SW 1271 (cell line): ENCODE measurements around the gene UNC119B.
"Not testable (repeated sequence)": the region's sequence is repeated elsewhere in the genome, so short reads cannot be mapped to it uniquely, and the experiment has no call there.

Source experiments
- DNase-seq, 2 experiments: peaks; one replicate each; lab custom pipeline; 2025; lab: John Stamatoyannopoulos, UW

The UNC119B gene

DNA sequence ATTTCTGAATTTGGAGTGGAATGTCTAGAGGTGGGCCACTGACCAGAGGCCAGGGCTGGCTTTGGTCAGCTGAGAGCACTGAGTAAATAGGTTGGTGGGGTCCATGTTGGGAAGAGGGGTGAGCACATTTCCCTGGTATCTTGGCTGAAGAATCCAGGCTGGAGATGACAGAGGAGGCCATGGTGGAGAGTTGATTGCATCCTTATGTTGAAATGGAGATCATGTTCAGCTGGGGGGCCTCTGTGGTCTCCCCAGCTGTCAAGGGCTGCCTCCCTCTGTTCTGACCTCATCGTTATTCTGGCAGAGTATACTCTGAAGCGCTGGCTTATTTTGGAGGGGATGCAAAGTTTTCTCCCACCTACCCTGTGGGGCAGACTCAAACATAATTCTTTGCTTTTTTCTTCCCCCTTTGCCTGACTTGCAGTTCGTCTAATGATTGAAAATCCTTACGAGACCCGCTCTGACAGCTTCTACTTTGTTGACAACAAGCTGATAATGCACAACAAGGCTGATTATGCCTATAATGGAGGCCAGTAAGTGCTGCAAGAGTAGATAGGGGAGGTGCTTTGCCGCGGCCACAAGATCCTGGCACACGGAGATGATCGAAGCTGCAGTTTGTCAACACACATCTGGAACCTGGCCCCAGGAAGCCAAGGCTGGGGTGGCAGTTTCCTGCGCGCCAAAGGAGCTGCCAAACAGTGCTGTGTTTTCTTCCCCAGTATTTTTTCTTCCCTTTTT, 9.4 kb downstream of the UNC119B start:
- DNase-seq: no peak

DNA sequence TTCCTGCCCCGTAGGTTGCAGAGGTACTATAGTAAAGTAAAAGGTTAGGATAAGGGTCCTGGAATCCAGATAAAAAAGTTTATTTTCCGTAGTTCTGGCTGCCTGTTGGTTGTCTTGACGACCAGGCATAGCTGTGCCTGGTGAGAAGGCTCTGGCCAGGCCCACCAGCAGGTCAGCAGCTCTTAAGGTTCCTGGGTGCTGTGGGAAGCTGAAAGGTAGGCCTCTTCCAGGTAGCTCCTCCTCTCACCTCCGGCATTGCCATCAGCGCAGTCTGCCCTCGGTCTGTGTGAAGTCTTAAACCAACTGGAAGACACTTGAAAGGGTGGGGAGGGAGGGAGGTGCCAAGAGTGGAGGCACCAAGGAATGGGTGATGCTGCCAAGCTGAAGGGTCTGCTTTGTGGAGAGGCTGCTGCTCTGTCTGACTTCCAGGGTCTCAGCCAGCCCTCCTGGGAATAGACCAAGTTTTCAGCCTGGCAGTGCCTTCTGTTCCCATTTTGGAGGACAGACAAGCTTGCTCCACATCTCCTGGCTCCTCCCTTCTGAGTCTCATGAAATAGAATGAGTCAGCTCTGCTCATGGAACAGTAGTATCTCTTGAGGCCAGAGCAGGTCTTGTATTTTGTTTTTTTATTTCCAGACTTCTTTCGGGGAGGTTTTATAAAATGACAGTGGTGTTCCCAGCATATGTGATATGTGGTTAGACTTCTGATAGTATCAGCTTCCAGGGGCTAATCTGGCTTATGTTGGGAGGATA, 10.2 kb downstream of the UNC119B start:
- DNase-seq: no peak

DNA sequence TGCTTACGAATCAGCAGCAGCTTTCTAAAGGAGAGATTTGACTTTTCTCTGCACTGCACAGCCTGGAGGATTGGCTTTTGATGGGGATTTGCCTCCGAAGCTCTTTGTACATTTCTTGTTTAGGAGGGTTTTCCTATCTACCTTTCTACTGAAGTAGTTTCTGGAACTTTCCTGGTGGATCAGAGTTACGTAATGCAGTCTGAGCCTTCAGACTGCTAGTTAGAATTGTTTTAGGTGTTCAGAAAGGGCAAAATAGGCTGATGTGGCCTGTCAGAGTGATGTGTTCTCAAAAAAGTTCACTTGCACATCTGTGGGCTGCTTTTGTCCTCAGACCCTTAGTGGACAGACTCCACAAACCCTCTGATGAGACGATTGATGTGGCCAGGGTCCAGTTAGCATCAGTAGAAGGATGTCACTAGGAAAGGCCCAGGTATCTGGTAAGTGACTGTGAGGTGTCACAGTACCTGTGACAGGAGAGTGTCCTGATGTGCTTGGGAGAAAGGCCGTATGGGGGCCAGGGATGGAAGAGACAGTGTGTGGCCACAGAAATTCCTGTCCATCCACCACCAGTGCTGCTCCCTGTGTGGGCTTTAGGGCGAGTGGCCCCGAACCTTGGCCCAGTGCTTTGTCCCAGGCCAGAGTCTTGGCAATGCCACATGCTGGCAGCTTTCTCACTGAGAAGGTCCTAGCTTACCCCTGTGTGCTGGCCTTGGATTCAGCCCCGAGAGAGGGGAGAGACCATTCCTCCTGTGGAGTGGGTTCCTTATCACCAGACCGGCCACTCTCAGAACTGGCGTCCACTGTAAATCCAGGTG, 10.9 kb downstream of the UNC119B start:
- DNase-seq: no peak

DNA sequence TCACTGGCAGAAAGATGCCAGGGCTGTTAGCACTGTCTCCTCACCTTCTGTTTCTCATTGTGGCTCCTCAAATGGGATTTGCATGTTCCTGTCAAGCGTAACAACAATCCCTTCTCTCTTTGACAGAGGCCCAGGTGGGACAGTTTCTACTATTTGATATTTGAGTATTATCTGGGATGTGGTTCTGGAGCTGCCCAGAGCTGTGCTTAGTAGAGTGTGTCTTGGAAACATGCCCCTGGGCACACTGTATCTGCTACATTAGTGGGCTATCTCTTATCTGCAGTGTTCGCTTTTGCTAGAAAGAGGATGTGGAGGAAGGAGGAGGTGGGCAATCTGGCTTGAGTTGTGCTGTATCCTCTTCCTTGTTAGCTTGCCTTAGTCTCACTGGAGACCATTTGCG, 11.6 kb downstream of the UNC119B start:
- DNase-seq: no peak

DNA sequence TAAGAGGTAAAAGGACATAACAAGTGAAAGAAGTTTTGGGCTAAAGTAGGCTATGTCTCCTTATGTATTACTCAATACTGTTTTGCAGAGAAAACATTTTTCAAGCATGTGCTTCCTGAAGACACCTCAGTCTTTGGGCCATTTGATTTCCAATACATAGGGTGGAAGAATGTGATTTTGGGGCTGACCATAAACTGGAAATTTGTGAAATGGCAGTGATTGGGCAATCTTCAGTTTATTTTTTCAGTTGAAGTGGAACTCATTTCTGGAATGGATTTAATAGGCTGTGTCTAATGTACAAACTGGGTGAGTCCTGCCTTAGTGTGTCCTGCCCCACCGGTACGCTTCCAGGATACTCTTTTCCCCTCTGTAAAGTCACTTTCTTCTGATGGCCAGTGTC, 12.5 kb downstream of the UNC119B start:
- no peak for DNase-seq

DNA sequence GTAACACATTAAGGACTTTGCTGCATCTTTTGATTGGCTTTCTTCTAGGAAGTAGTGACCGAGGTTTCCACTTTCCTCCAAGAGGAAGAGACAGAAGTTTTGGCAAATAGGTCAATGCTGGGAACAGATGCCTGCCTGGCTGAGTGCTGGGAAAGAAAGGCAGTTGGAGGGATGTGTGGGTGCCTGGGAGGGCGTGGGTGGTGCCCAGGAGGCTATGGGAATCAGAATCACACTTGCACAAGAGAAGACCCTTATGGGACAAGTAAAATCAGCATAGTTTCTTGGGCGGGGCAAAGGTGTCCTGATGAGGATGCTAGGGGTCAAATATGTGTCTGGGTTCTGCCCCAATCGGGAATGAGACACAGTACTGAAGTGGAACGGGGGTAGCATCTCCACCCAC, 14.5 kb downstream of the UNC119B start:
- DNase-seq: no peak

DNA sequence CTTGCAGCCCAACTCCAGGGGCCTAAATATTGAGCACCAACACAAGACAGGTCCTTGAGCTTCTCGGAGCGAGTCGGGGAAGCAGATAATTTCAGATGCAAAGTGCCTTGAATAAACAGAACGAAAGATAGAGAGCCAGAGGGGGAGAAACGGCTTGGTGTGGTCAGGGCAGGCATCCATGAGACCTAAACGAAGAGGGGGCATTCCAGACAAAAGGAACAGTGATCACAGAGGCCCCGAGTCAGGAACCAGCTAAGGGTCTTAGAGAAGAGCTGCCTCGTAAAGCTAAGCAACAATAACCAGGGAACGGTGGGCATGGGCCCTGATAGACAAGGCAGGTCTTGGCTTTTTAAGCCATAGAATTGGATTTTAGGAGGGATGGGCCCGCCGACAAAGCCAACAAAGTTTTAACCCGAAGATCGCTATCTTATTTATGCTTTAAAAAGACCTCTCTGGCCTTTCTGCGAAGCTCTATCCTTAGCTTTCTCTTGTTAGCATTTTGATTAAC, 14.9 kb downstream of the UNC119B start:
- no peak for DNase-seq

DNA sequence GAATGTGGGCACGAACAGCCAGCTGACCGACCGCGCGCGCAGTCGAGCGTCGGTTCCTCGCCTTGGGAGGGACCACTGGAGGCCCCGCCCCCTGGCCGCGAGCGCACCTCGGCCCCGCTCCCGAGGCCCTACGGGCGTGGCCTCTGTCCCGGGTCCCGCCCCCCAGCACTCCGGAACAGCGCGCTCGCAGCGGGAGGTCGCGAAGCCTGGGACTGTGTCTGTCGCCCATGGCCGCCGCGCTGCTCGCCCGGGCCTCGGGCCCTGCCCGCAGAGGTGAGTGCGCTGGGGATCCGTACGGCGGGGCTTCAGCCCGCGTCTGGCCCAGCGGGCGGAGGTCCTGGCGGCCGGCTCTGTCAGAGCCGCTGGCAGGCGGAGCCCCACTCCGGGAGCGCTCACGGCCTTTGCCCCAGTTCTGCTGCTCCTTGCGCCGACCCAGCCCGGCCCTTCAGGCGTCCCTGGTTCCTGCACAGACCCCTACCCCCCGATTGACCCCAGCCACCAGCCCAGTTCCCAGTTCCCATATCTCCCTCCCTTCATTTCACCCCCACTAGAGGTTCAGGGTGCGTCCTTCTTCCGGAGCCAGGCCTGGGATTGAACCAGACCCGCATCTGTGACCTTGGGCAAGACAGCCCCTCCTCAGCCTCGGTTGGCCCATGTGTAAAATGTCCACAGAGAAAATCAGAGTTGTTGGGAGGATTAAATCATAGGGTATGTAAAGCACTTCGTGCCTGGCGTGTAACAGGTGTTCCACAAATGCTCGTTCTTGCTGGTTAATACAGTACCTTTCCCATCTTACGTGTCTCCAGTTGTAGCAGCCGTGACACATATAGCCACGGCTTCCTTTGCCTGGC, 15.6 kb downstream of the UNC119B start, which contains the start of gene ACADS:
Gene ACADS, plus strand, starts transcription at position 168 of the 851 bp plus-strand sequence. Its CDS starts 60 bp downstream, at position 228.
- DNase-seq: peak; percentile 59 to 80

DNA sequence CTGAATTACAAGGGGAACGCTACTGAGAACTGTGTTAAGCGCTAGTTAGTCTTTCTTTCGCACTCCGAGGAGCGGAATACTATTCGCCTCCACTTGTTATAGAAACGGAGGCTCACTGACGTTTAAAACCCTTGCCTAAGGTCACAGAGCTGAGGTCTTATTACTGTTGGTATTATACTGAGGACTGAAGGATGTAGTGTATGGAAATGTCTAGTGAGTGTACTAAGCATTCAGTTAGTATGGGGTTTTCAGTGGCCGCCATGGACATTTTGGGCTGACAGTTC, 16.2 kb downstream of the UNC119B start:
- DNase-seq: no peak

DNA sequence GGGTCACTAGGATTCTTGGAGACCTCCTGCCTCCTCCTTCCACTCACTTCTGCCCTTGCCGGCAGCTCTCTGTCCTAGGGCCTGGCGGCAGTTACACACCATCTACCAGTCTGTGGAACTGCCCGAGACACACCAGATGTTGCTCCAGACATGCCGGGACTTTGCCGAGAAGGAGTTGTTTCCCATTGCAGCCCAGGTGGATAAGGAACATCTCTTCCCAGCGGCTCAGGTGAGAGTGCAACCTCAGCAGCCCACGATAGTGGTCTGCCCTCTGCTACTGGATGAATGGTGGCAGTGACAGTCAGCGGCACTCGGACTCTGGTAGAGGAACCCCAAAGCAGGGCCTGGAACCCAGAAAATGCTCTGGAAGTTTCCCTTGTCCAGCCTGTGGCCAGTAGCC, 16.7 kb downstream of the UNC119B start:
- no peak for DNase-seq

DNA sequence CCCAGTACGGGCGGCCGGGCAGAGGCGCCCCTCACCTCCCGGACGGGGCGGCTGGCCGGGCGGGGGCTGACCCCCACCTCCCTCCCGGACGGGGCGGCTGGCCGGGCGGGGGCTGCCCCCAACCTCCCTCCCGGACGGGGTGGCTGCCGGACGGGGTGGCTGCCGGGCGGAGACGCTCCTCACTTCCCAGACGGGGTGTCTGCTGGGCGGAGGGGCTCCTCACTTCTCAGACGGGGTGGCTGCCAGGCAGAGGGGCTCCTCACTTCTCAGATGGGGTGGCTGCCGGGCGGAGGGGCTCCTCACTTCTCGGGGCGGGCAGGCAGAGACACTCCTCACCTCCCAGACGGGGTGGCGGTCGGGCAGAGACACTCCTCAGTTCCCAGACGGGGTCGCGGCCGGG, 21.9 kb downstream of the UNC119B start:
- DNase-seq: not testable (repeated sequence)

DNA sequence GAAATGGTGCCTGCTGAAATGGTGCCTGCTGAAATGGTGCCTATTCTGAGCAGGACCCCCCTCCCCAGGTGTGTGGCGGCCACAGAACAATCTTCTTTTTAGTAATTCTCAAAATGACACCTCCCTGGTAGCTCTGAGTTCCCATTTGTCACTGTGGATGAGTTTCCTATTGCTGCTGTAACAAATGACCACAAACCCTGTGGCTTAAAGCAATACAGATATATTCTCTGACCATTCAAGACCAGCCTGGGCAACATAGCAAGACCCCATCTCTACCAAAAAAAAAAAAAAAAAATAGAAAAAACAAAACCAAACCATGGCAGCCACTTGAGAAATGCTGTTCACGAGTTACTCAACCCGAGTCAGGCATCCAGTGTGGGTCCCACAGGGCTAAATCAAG, 23.3 kb downstream of the UNC119B start:
- DNase-seq: no peak

DNA sequence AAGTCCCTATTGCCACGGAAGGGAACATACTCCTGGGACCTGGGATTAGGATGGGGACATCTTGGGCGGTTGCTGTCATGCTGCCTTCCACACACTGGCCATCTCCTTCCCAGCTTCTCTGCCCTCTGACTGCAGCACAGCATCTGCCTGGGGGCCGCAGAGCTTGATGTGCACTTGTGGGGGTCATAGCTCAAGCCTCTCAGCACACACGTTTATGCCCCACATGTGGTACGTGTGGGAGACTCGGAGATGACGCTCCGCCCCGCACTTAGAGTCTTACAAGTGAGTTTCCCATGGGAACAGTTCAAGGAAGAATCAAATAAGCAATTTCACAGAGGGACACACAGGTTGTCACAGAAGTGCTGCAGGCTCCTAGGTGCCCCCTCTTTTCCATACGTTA, 24.0 kb downstream of the UNC119B start:
- no peak for DNase-seq

DNA sequence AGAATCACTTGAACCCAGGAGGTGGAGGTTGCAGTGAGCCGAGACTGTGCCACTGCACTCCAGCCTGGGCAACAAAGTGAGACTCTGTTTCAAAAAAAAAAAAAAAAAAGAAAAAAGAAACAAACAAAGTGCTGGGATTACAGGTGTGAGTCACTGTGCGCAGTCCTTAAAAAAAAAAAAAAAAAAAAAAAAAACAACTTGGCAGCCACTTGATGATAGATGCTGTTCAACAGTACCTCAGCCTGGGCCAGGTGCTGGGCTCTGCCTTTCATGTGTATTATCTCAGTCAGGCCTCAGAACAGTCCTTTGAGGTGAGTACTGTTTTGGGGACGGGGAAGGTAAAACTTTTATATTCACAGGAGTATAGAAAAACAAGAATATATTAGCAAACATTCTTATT, 24.9 kb downstream of the UNC119B start:
- no peak for DNase-seq

DNA sequence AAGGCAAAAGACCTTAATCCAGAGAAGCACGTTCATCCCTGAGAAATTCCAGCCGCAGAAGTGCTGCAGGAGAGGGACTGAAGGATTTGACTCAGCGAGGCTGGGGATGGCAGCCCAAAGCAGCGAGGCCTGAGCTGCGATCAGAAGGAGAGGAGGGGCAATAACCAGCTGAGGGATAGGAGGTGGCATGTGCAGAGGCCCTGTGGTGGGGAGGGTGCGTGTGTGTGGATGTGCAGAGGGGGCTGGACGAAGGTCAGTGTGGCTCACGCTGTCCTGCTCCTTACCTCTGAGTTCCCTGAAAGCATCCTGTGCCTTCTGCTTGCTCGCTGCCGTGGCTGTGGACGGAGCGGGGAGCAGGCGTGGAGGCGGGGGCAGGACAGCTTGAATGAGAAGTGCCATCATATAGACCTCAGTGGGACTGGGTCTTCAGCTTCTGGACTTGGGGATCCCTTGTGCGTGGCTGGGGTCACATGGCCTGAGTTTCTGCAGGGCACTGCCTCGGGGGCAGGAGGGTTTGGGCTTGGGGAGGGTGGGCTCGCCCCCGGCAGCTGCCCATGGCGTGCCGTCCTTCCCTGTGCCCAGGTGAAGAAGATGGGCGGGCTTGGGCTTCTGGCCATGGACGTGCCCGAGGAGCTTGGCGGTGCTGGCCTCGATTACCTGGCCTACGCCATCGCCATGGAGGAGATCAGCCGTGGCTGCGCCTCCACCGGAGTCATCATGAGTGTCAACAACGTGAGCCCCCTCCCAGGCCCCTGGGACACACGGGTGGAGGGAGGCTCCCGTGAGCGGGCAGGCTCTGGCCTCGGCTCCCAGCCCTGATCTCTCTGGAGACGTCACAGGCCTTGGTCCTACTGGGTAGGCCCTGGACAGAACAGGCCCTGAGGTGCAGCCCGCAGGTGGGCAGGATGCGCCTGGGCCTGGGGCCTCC, 26.4 kb downstream of the UNC119B start:
- no peak for DNase-seq

DNA sequence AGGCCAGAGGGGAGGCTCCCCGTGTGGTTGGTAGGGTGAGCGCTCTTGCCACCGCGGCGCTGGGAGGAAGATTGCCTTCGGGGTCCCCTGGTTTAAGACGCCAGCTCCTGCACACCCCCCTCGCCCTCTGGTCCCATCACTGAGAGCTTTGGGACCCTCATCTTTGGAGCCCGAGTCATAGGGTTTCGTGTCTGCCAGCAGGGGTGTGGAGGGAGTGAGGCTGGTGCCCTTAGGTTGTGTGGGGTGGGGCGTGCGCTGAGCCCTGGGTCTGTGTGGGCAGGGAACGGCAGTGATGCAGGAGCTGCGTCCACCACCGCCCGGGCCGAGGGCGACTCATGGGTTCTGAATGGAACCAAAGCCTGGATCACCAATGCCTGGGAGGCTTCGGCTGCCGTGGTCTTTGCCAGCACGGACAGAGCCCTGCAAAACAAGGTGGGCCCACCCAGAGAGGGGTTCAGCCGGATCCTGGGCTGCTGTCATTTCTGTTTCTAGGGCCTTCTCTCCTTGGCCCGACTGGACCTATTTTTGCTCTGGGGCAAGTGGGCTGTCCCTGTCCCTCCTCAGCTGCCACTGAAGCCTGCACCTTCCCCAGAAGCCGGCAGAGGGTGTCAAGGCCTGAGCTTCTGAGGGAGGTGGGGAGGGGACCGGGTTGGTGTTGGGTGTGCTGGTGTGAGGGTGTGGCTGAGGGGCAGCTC, 27.4 kb downstream of the UNC119B start:
- DNase-seq: no peak

DNA sequence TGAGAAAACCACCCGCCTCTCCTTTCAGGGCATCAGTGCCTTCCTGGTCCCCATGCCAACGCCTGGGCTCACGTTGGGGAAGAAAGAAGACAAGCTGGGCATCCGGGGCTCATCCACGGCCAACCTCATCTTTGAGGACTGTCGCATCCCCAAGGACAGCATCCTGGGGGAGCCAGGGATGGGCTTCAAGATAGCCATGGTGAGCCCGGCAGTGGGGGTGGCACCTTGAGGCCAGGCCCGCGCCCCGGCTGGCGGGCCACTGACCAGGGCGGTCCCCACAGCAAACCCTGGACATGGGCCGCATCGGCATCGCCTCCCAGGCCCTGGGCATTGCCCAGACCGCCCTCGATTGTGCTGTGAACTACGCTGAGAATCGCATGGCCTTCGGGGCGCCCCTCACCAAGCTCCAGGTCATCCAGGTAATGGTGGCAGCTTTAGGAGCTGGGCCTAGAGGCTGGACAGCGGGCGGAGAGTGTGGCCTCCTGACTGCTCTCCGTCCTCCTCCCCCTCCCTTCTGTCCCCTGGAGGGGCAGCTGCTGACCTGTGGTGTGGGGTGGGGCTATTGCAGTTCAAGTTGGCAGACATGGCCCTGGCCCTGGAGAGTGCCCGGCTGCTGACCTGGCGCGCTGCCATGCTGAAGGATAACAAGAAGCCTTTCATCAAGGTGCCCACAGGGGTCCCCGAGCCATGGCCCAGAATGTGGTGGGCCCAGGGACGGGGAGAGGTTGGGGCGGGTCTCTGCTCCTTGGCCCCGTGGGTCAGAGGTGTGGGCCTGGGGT, 28.2 kb downstream of the UNC119B start:
- DNase-seq: no peak

DNA sequence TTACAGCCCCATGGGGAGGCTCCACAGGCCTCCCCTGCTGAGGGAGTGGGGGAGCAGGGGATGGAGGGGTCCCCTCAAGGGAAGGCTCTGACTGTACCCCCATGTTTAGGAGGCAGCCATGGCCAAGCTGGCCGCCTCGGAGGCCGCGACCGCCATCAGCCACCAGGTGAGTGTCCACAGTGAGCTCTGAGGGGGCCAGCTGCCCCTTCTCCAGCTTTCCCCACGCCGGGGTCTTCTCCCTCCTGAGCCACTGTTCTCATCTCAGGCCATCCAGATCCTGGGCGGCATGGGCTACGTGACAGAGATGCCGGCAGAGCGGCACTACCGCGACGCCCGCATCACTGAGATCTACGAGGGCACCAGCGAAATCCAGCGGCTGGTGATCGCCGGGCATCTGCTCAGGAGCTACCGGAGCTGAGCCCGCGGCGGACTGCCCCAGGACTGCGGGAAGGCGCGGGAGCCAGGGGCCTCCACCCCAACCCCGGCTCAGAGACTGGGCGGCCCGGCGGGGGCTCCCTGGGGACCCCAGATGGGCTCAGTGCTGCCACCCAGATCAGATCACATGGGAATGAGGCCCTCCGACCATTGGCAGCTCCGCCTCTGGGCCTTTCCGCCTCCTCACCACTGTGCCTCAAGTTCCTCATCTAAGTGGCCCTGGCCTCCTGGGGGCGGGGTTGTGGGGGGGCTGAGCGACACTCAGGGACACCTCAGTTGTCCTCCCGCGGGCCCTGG, 28.9 kb downstream of the UNC119B start:
- DNase-seq: no peak
